Astrocyte of the spinal cord (primary cell): Measurements from ENCODE around the gene MYO1E.

Experiments used
- DNase-seq: peaks from one replicate; pipeline ENCODE4 v3.0.0; 2011; ENCODE audit warnings: low read depth, low spot score
- H3K4me3 ChIP-seq: 2 replicates; pipeline ENCODE4 v1.5.1; 2011; ENCODE audit warnings: low read depth, mild to moderate bottlenecking, low read length, moderate library complexity
- in situ Hi-C: cut with HindIII; loops from 2 replicates; pipeline ENCODE4 v1.10.0; 2017; ENCODE audit warnings: low sequenced_read_pairs
- TF ChIP-seq, protein P1 (sequence below): IDR thresholded peaks from 2 replicates; pipeline ENCODE4 v1.5.1; 2012; ENCODE audit warnings: low read depth, mild to moderate bottlenecking, low read length, inconsistent platforms

The MYO1E gene

DNA sequence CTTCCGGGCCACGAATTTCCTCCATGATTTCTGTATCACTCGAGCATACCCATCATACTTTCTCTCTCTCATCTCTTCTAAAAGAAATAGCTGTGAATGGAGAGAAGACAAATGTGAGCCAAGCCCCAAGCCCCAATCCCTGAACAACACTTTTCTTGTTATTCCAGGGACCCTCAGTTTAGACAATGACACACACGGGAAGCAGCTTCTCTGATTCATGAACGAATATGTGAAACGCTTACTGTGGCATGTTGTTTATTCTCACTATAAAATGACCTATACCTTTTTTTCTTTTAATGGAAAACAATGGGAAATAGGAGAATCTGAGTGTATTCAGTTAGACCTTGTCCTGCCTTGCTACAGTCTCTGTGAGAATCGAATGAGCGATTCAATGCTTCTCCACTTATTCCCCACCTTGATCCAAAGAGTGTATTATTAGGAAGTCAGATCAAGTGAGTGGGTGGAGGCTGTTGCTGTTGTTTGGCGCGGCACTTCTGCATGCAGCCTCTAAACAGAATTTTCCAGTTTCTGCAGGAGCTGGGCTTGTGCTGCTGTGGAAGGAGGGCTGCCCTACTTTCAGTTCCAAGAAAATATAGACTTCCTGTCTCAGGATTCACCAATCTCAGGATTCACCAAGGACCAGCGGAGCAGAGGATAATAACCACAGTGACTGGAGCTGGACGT is 198.4 kb downstream of the MYO1E start:
- TF ChIP-seq, protein P1, sequence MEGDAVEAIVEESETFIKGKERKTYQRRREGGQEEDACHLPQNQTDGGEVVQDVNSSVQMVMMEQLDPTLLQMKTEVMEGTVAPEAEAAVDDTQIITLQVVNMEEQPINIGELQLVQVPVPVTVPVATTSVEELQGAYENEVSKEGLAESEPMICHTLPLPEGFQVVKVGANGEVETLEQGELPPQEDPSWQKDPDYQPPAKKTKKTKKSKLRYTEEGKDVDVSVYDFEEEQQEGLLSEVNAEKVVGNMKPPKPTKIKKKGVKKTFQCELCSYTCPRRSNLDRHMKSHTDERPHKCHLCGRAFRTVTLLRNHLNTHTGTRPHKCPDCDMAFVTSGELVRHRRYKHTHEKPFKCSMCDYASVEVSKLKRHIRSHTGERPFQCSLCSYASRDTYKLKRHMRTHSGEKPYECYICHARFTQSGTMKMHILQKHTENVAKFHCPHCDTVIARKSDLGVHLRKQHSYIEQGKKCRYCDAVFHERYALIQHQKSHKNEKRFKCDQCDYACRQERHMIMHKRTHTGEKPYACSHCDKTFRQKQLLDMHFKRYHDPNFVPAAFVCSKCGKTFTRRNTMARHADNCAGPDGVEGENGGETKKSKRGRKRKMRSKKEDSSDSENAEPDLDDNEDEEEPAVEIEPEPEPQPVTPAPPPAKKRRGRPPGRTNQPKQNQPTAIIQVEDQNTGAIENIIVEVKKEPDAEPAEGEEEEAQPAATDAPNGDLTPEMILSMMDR = no peak
- no peak overlapping the region for H3K4me3 ChIP-seq
- in situ Hi-C loops = no loop called here

DNA sequence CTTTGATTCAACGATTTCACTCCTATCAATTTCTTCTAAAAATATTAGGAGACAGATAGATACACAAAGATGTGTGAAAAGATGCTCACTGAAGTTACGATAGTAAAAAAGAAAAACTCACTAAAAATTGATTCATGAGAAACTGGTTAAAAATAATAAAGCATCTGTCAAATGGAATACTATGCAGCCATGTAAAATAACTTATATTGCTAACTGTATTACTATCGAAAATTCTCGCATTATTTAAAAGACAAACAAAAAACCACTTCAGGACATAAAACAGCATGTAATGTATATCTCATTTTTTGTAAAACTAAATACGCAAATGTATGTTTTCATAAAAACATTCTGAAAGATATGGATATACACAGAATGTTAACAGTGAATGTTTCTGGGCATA is 199.5 kb downstream of the MYO1E start:
- DNase-seq = no peak
- in situ Hi-C loops = no loop called here
- no peak overlapping the region for H3K4me3 ChIP-seq
- TF ChIP-seq, protein P1 = no peak

More for the DNA sequence above, 198.4 kb downstream of the MYO1E start:
- no peak for DNase-seq

DNA sequence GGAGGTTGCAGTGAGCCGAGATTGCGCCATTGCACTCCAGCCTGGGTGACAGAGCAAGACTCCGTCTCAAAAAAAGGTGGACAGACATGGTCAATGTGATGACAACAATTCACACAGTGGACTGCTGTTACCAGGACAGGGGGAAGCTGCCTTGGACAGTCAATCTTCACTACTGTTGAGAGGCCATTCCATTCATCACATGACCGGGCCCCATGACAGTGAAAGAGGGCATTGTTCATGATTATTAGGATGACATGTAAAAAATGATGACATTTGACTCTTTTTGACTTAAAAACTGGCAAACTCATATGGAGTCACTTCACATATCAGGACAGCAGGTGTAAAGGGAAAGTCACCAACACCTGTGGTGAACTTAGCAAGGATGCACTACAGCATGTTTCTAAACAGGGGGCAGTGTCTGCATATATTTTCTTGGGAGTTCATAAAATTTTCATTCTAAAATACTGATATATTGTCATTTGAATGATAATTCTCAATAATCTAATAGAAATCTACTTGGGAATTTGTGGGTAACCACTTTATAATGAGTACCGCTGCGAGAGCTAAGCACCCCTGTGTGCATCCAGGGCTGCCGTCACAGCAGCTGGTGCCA is 200.3 kb downstream of the MYO1E start:
- no peak for DNase-seq
- no peak overlapping the region for H3K4me3 ChIP-seq
- TF ChIP-seq, protein P1 = peak; percentile 20
- in situ Hi-C loops = no loop called here

DNA sequence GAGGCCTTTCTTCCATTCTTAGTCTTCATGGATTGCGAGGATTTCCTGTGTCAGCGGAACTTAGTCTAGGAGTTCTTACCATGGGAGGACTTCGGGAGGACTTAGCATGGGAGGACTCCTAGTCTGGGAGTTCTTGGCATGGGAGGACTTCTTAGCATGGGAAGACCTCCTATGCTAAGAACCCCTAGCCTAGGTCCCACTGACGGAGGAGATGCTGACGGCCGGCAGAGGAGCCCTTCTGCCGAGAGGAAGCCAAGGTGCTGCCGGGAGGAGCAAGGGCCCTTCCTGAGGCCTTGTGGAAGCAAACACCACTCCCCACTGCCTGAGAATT is 201.6 kb downstream of the MYO1E start:
- no peak for DNase-seq
- in situ Hi-C loops = no loop called here
- TF ChIP-seq, protein P1 = no peak
- H3K4me3 ChIP-seq = no peak overlapping the region

DNA sequence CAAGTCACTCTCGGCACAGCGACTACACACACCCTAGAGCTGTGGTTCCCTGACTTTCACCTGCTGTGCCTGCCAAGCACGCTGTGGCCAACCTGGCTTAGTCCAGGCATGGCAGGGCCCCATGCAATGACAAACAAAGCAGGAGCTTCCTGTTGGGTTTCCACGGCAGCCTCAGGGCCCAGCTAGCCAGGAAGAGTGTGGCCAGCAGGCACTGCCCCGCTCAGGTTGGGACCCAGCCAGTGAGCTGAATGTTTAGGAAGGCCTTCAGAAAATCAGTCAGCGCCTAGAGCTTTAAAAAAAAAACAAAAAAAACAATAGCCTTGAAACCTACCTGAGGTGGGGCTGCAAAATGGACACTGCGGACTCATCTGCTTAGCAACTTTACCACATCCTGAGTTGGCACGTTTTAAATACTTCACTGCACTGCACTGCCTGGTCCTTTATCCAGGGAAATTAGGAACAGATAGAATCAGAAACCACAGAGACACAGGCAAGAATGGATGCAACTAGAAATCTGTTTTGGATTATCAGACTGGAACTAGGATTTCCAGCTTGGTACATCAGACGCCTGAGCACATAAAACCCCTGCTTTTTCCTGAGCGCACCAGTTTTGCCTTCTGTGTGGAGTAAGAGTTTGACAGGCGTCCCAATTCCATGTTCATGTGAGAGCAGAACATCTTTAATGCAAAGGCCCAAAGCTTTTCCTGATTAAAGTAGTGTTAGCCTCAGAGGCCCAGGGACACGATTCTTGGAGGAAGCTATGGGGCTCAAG is 202.2 kb downstream of the MYO1E start:
- DNase-seq = peak; percentile 72
- in situ Hi-C loops = no loop called here
- no peak overlapping the region for H3K4me3 ChIP-seq
- TF ChIP-seq, protein P1 = no peak

DNA sequence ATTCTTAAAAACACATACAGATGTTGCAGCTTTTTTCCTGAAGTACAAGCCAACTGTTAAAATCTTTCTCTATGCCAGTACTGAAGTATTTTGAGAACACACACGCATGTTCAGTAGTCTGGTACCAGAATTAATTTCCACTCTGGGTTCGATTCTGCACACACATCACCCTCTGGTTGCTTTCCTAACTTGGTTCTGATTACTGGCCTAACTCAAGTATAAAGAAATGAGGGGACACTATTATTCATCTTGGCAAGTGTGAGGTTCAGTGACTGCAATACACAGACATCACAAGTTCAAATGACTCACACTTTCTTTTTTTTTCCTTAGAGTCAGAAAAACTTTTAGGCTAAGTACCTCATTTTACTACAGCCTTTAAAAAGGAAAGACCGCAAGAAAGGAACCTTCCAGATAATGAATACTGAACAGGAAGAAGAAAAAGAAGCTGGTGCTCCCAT is 203.4 kb downstream of the MYO1E start:
- in situ Hi-C loops = no loop called here
- peak; percentile 84 for DNase-seq
- TF ChIP-seq, protein P1 = no peak
- H3K4me3 ChIP-seq = no peak overlapping the region
